NB4 (cell line): ENCODE measurements around the gene MCUR1.

Experiments
- CTCF ChIP-seq: IDR thresholded peaks from one replicate; pipeline ENCODE4 v1.5.1; 2012; ENCODE audit warnings: low read depth, low read length
- MAX ChIP-seq: IDR thresholded peaks from 2 replicates; pipeline ENCODE4 v1.6.1; 2011; ENCODE audit warnings: low read depth, low read length
- POLR2A ChIP-seq: IDR thresholded peaks from 2 replicates; pipeline ENCODE4 v1.6.1; 2011; ENCODE audit warnings: mild to moderate bottlenecking; ENCODE audit not compliant: insufficient read length; ENCODE audit errors: extremely low read depth

GRCh38 chr6:13848522-13849150 lies 34.3 kb upstream of the MCUR1 start:
- no peak for TF ChIP-seq CTCF
- no peak for TF ChIP-seq POLR2A
- TF ChIP-seq MAX: no peak
